Choroid plexus epithelial cell (primary cell): ENCODE results near the gene MTHFR.

Experiments
- DNase-seq: peaks from one replicate; pipeline ENCODE4 v3.0.0-alpha.2; 2010; ENCODE audit warnings: low read depth
- H3K4me3 ChIP-seq: 2 replicates; pipeline ENCODE4 v1.5.1; 2011; ENCODE audit warnings: low read depth, mild to moderate bottlenecking, control low read depth, low read length, moderate library complexity
- CTCF ChIP-seq: conservative IDR thresholded peaks from 2 replicates; pipeline ENCODE4 v1.5.1; 2011; ENCODE audit warnings: low read depth, mild to moderate bottlenecking, control low read depth, inconsistent platforms, low read length, moderate library complexity

The MTHFR gene

GRCh38 chr1:11780380-11781147, 25.2 kb downstream of the MTHFR start:
- no peak overlapping the region for H3K4me3 ChIP-seq
- no peak for DNase-seq
- no peak for TF ChIP-seq CTCF

- TF ChIP-seq CTCF, result no peak
- no peak for DNase-seq
- no peak overlapping the region for H3K4me3 ChIP-seq
Observed at GRCh38 chr1:11779715-11780379, 25.9 kb downstream of the MTHFR start.

- no peak for TF ChIP-seq CTCF
- DNase-seq, result no peak
Observed at GRCh38 chr1:11778844-11779623, 26.7 kb downstream of the MTHFR start.

GRCh38 chr1:11778336-11778735, 27.4 kb downstream of the MTHFR start:
- TF ChIP-seq CTCF, result no peak
- DNase-seq, result no peak
- no peak overlapping the region for H3K4me3 ChIP-seq

More at GRCh38 chr1:11778844-11779623, 26.7 kb downstream of the MTHFR start:
- no peak overlapping the region for H3K4me3 ChIP-seq

- TF ChIP-seq CTCF, result no peak
- DNase-seq, result no peak
- H3K4me3 ChIP-seq, result no peak overlapping the region
Observed at GRCh38 chr1:11777658-11778322, 28.0 kb downstream of the MTHFR start.

- no peak for DNase-seq
- H3K4me3 ChIP-seq, result no peak overlapping the region
- TF ChIP-seq CTCF, result no peak
Observed at GRCh38 chr1:11774753-11775152, 31.0 kb downstream of the MTHFR start.
